HG03460 (cell line): Measurements from ENCODE around the gene SCUBE3.
A peak's percentile ranks its signal among the peaks of the same experiment; 100 is the strongest.

ENCODE experiments used
- ATAC-seq: cut with Tn5 transposase; IDR thresholded peaks from one replicate; pipeline ENCODE4 v1.9.1; 2021; ENCODE audit not compliant: unreplicated experiment

The SCUBE3 gene

DNA sequence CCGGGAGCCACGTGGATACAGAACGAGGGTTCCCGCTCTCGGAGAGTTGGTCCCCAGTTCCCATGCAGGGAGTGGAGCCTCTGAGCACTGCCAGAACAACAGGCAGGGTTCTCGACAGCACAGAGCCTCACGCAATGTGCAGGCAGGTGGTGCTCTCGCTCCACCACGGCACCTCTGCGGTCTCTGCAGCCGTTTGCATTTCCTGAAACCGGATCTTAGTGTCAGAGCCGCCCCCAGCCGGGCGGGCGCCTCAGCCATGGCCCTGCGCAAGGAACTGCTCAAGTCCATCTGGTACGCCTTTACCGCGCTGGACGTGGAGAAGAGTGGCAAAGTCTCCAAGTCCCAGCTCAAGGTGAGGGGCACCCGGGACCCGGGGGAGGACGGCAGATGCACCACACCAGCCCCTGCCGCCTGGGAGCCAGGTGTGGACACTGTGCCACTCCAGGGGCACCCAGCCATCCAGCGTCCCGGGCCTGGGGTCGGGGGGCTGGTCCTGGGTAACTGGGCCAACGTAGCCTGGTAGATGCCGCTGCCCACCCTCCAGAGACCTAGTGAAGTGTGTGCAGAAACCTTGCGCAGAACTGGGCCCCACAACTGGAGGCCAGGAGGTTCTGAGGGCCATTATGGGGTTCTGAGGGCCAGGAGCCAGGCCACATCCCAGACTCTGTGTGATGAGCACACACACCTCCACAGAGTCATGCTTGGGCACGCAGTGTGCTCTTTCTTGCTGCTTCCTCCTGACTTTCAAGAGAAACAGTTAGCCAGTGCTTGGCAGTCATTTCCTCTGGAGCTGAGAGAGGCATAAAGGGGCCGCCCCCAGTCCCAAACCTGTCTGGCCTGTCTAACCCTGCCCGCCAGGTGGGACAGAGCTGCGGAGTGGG is 84.1 kb downstream of the SCUBE3 start, which contains the start of gene DEF6:
DEF6 (plus strand) TSS at position 218 of the 881 bp plus-strand sequence; CDS start at position 257, 39 bp downstream.
- peak; percentile 78 for ATAC-seq

DNA sequence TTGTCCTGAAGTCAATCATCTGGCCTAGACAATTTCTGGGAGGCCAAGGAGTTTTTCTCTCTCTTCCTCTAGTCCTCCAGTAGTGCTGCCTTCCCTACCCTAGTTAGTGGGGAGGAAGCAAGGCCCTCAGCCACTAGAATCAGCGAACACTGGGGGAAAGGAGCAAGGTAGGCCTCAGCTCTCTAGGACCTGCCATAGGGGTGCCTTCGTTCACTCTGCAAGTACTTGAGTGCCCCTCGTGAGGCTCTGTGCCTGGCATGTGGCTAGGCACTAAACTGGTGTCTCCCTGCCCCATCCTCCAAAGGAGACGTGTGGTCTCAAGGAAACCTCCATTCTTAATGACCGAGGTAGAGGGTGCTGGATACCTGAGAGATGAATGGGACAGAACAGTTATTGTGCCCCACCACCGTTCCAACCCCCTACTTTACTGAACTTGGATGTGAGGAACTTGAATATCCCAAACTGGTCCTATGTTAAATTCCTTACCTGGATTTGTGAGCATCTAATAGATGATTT is 84.9 kb downstream of the SCUBE3 start:
- no peak for ATAC-seq

GRCh38 chr6:35299674-35300073 is 85.9 kb downstream of the SCUBE3 start:
- ATAC-seq: no peak

GRCh38 chr6:35300848-35301247 is 87.1 kb downstream of the SCUBE3 start:
- ATAC-seq: no peak
